IPS-15b (cell line): ENCODE measurements around the gene ABCC4.

Experiments
- H3K27me3 ChIP-seq: one replicate; pipeline ENCODE4 v1.6.1; 2013; ENCODE audit warnings: low read length; ENCODE audit not compliant: control insufficient read depth, insufficient read depth
- H3K36me3 ChIP-seq: one replicate; pipeline ENCODE4 v1.6.1; 2013; ENCODE audit warnings: low read length; ENCODE audit not compliant: control insufficient read depth, insufficient read depth
- H3K4me1 ChIP-seq: one replicate; pipeline ENCODE4 v1.6.1; 2013; ENCODE audit warnings: mild to moderate bottlenecking, low read length; ENCODE audit not compliant: control insufficient read depth, insufficient read depth
- H3K4me3 ChIP-seq: one replicate; pipeline ENCODE4 v1.5.1; 2013; ENCODE audit warnings: low read depth, low read length
- H3K9ac ChIP-seq: one replicate; pipeline ENCODE4 v1.6.1; 2013; ENCODE audit warnings: low read depth, mild to moderate bottlenecking, low read length
- H3K9me3 ChIP-seq: one replicate; pipeline ENCODE4 v1.6.1; 2013; ENCODE audit warnings: mild to moderate bottlenecking, low read length; ENCODE audit not compliant: control insufficient read depth, insufficient read depth

Gene ABCC4

DNA sequence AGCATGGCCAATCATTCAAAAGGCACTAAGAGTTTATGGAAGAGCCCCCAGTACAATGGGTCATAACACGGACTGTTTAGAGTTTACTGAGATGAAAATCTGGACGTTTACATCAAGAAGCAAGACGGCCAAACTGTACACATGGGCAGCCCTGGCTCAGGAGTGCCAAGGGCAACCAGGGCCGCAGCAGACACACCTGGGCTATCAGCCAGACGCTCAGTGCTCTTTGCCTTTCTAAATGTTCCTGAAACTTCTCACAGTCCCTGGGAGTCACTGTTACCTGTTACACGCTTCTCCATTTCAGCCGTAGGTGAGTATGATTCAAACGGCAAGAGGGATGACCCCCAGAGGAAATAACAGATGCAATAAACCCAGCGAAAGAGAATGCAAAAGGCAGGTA is 64.5 kb downstream of the ABCC4 start:
- Histone ChIP-seq H3K9ac (no peak overlapping the region), H3K27me3 (no peaks in the 10 kb centered on the region), H3K9me3 (no peaks in the 10 kb centered on the region), H3K4me3 (no peak overlapping the region), H3K36me3 (no peaks in the 10 kb centered on the region), H3K4me1 (no peaks in the 10 kb centered on the region)

DNA sequence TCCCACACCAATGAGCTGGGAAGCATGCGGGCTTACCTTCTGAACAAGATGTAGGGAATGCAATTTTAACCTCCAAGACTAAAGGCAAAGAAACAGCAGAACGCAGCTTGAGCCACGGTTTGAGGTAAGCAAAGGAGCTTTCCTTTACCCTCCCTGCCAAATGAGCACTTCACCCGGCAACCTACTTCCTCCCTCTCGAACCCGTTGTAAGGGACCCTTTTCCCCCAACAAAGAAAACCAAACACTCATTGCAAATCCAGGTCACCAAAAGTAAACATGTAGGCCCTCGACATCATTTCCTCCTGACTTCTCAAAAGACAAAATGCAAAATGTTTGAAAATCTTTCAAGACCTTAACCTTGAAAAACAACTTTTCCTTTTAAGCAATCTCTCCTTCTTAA is 65.3 kb downstream of the ABCC4 start:
- H3K9me3 ChIP-seq = no peaks in the 10 kb centered on the region
- H3K9ac ChIP-seq = no peak overlapping the region
- H3K36me3 ChIP-seq = no peaks in the 10 kb centered on the region
- no peaks in the 10 kb centered on the region for H3K4me1 ChIP-seq
- no peaks in the 10 kb centered on the region for H3K27me3 ChIP-seq
- no peak overlapping the region for H3K4me3 ChIP-seq

DNA sequence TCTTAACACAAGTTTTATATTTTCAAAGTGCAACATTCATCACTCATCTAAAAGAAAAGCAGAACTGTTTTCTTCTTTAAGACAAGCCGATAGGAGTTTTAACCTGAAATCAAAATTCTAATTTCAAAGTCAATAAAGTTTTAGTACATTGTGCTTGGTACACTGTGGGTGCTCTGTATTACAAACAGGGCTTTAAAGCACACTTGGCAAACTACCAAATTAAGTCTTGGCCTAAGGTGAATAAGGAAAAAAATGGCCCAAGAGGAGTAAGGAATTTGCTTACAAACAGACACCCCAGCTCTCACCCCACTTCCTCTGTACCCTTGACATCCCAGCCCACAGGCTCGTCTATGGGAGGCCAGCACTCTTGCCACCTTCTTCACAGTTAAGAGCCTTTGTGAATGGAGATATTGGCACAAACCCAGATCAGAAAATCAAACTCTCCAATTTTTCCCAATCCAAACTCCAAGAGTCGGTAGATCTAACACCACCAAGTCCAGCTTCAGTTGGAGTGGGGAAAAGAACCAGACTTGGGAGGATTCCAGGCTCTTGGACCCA is 66.0 kb downstream of the ABCC4 start:
- no peaks in the 10 kb centered on the region for H3K4me1 ChIP-seq
- H3K9me3 ChIP-seq = no peaks in the 10 kb centered on the region
- no peaks in the 10 kb centered on the region for H3K27me3 ChIP-seq
- no peak overlapping the region for H3K4me3 ChIP-seq
- no peaks in the 10 kb centered on the region for H3K36me3 ChIP-seq
- H3K9ac ChIP-seq = no peak overlapping the region

DNA sequence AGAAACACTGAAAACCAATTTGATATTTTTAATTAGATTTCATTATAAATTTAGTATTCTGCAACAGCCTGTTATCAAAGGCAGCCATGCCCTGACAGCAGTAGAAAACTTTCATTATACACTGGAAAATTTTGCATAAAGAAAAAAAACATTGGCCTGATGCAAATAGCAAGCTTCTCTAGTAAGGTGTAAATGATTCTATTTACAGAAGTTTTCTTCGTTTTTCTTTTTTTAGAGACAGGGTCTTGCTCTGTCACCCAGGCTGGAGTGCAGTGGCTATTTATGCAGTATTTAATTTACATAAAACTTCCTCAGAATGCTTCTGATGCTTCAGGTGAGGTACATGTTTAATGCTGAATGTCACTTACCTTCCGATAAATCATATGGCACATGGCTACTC is 67.0 kb downstream of the ABCC4 start:
- no peak overlapping the region for H3K9ac ChIP-seq
- no peaks in the 10 kb centered on the region for H3K4me1 ChIP-seq
- H3K36me3 ChIP-seq = no peaks in the 10 kb centered on the region
- no peaks in the 10 kb centered on the region for H3K9me3 ChIP-seq
- H3K4me3 ChIP-seq = no peak overlapping the region
- H3K27me3 ChIP-seq = no peaks in the 10 kb centered on the region

DNA sequence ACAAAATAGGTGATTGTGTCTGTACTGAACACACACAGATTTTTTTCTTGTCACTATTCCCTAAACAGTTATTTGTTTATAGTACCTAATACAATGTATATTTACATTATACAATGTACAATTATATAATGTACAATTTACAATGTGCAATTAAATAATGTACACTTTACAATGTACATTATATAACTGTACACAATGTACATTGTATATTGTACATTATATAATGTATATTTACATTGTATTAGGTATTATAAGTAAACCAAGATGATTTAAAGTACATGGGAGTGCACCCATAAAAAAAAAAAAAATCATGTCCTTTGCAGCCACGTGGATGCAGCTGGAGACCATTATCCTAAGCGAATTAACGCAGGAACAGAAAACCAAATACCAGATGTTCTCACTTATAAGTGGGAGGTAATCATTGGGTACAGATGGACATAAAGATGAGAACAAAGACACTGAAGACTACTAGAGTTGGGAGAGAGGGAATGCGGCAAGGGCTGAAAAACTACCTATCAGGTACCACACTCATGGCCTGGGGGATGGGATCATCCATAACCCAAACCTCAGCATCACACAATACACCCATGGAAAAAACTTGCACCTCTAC is 68.1 kb downstream of the ABCC4 start:
- Histone ChIP-seq H3K27me3 (no peaks in the 10 kb centered on the region), H3K4me1 (no peaks in the 10 kb centered on the region), H3K36me3 (no peaks in the 10 kb centered on the region), H3K9ac (no peak overlapping the region), H3K4me3 (no peak overlapping the region), H3K9me3 (no peaks in the 10 kb centered on the region)

DNA sequence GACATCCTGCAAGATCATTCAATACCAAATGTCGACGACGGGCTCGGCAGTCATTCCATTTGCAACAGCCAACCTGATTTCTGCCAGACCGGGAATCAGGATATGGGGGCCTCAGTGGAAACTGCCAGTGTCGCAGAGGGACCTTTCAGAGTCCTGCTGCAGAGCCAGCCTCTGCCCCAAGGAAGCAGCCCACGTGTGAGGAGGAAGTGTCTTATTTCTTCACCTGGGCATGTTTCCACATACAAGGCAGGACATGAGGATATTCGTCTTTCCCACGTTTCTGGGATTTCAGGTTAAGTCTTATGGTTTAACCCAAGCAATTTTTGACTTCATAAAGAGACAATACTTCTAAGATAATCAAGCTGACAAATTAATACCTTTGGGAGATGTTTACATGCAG is 69.9 kb downstream of the ABCC4 start:
- no peaks in the 10 kb centered on the region for H3K4me1 ChIP-seq

DNA sequence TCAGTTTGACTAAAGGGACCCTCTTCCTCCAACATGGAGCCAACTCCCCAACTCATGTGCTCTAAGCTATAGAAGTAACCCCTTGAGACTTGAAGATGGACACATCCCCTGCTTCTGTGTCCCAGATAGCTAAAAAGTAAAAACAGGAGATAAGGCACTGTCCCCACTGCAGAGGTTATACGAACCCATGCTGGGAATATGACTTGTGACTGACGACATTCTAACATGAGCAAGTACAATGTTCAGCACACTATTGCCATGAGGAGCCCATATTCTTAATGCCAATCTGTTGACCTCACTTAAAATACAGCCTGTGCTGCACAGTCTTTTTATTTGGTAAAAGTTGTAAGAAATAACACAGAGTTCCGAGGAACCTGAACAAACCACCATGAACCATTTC is 71.4 kb downstream of the ABCC4 start:
- no peak overlapping the region for H3K4me3 ChIP-seq
- no peaks in the 10 kb centered on the region for H3K4me1 ChIP-seq
- no peaks in the 10 kb centered on the region for H3K27me3 ChIP-seq
- H3K9me3 ChIP-seq = no peaks in the 10 kb centered on the region
- no peaks in the 10 kb centered on the region for H3K36me3 ChIP-seq
- no peak overlapping the region for H3K9ac ChIP-seq

More for the DNA sequence above, 69.9 kb downstream of the ABCC4 start:
- Histone ChIP-seq H3K4me3 (no peak overlapping the region), H3K27me3 (no peaks in the 10 kb centered on the region), H3K9ac (no peak overlapping the region), H3K9me3 (no peaks in the 10 kb centered on the region), H3K36me3 (no peaks in the 10 kb centered on the region)

DNA sequence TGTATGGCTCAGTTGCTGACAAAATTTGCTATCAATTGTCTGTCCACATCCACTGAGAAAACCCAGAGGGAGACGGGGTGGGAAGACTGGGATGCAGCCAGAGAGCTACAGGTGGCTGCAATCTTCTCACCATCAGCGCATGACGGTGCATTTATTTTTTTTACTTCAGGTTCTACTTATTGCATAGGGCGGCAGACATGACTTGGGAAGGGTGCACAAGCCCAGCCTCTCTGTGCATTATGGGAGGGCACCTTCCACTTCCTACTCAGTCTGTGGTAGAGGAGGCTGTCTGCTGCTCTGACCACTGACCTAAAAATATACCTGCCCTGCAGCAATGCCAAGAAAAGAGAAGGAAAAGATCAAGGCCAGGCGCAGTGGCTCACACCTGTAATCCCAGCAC is 73.1 kb downstream of the ABCC4 start:
- no peaks in the 10 kb centered on the region for H3K9me3 ChIP-seq
- no peak overlapping the region for H3K4me3 ChIP-seq
- H3K4me1 ChIP-seq = no peaks in the 10 kb centered on the region
- H3K27me3 ChIP-seq = no peaks in the 10 kb centered on the region
- H3K9ac ChIP-seq = no peak overlapping the region
- H3K36me3 ChIP-seq = no peaks in the 10 kb centered on the region

DNA sequence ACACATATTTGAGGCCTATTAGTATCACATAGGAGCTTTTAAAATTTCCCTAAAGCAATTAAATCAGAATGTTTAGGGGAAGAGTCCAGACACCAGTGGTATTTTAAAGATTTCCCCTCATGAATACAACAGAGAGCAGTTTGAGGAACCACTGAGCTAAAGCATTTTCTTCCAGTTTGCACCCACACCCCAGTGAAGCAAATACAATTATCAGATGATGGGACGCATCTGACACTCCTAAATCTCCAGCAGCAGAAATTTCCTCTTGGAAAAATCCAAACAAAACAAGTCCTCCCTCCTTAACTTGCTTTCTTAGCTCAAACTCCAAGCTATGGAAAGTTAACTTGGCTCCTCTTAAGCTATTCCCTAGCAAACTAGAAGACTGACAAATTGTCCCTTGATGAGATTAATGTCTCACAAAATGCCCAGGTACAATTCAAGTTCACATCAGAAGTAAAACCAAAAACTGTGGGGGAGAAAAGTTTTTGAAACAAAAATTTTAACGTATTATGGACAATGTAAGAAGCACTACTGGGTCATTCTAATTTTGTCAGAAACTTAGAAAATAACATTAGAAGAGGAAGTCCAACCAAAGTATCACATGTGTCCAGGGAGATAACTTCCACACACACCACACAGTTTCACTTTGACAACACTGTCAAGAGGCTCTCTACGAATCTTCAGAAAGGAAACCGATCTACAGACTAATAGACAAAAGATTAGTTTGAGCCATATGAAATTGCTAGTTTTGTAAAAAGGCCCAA is 74.1 kb downstream of the ABCC4 start:
- no peaks in the 10 kb centered on the region for H3K36me3 ChIP-seq

DNA sequence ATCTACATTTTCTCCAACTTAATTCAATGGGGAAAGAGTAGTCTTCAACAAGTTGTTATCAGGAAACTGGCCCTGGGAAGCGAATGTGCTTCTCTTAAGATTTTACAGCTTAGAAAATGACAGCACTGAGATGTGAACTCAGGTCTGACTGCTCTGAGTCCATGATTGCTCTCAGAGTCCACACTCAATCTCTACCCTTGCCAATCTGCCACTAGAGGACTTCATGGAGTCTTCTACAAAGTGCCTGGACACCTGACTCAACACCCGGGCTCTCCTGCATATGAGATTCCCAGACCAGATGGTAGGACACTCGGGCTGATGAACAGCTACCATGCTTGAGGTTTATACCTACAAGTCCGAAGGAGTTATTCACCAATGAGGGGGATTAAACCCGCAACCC is 74.8 kb downstream of the ABCC4 start:
- H3K9me3 ChIP-seq = no peaks in the 10 kb centered on the region
- no peak overlapping the region for H3K4me3 ChIP-seq
- H3K4me1 ChIP-seq = no peaks in the 10 kb centered on the region
- H3K36me3 ChIP-seq = no peaks in the 10 kb centered on the region
- H3K9ac ChIP-seq = no peak overlapping the region
- no peaks in the 10 kb centered on the region for H3K27me3 ChIP-seq

More for the DNA sequence above, 74.1 kb downstream of the ABCC4 start:
- Histone ChIP-seq H3K9me3 (no peaks in the 10 kb centered on the region), H3K27me3 (no peaks in the 10 kb centered on the region), H3K4me1 (no peaks in the 10 kb centered on the region), H3K4me3 (no peak overlapping the region), H3K9ac (no peak overlapping the region)

DNA sequence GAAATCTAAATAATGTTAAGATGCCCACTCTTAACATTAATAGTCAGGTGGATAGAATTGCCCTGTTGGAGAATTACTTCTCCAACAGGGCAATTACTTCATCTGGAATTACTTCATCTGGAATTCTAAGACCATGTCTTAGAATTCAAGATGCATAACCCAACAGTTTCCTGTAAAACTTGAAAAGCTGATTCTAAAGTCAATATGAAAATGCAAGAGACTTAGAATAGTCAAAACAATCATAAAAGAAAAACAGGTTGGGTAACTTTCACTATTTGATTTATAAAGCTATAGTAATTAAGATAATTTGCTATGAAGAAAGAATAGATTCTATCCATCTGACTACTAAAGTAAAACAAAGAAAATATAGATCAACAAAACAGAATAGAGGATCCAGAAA is 75.2 kb downstream of the ABCC4 start:
- H3K27me3 ChIP-seq = no peaks in the 10 kb centered on the region
- no peak overlapping the region for H3K9ac ChIP-seq
- H3K4me1 ChIP-seq = no peaks in the 10 kb centered on the region
- no peak overlapping the region for H3K4me3 ChIP-seq
- no peaks in the 10 kb centered on the region for H3K36me3 ChIP-seq
- H3K9me3 ChIP-seq = no peaks in the 10 kb centered on the region

DNA sequence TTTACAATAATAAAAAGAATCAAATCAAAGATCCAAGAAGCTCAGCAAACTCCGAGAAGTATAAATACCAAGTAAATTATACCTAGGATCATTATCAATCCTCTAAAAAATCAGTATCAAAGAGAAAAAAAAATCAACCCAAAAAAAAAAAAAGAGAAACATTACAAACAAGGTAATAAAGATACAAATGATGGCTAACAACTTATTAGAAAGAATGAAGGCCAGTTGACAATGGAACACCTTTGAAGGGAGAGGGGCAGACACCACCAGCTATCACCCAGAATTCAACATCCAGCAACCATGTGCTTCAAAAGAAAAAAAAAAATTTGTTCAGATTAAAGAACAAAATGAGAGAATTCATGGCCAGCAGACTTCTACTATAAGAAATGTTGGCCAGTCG is 77.2 kb downstream of the ABCC4 start:
- no peaks in the 10 kb centered on the region for H3K36me3 ChIP-seq
- H3K4me1 ChIP-seq = no peaks in the 10 kb centered on the region
- H3K4me3 ChIP-seq = no peak overlapping the region
- H3K27me3 ChIP-seq = no peaks in the 10 kb centered on the region
- H3K9me3 ChIP-seq = no peaks in the 10 kb centered on the region
- no peak overlapping the region for H3K9ac ChIP-seq
